ENCODE data around the gene ZBTB7C. TPM values are rescaled to one million over a fixed set of nuclear protein-coding genes. Genes with fewer than 3 reads are reported as not detected.

Gene ZBTB7C
- total RNA-seq, 1 donor from 2014 or later = 0.57 TPM

DNA sequence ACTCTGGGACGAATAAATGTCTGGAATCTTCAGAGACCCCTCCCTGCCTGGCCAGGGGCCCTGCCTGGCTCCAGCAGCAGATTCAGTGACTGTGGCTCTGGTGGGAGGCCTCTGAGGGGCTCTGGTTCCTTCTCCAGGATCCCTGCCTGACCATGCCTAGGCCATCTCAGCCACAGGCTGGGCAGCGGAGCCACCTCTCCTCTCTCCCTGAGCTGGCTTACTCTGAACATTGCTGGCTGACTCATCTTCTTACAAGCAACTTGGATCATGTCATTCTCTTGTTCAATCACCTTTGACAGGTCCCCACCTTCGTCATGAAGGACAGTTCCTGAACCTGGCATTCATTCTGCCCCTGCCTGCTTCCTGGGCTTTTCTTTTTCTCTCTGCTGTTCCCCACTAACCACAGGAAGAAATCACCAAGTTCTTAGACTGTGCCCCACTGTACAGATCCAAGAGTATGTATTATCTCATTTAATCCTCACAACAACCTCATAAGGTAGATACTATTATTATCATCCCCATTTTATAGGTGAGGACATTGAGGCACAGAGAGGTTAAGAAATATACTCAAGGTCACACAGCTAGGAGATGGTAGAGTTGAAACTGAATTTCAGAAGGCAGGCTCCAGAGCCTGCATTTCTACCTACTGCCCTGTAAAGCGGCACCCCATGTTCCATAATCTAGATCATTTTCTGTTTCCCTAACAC is 323.2 kb downstream of the ZBTB7C start:
- Mint-ChIP-seq H3K9me3 (ENCODE audit: low read depth) (no peaks in the 10 kb centered on the region), H3K36me3 (ENCODE audit: insufficient read depth) (no peaks in the 10 kb centered on the region), H3K27me3 (peaks cover 4% of the 10 kb centered on the region), H3K4me1 (ENCODE audit: low read depth) (no peaks in the 10 kb centered on the region), H3K4me3 (ENCODE audit: low read depth) (no peak overlapping the region), H3K27ac (no peak overlapping the region)
- DNase-seq (ENCODE audit: low spot score, unreplicated experiment) = no peak
- TF ChIP-seq, protein P1, sequence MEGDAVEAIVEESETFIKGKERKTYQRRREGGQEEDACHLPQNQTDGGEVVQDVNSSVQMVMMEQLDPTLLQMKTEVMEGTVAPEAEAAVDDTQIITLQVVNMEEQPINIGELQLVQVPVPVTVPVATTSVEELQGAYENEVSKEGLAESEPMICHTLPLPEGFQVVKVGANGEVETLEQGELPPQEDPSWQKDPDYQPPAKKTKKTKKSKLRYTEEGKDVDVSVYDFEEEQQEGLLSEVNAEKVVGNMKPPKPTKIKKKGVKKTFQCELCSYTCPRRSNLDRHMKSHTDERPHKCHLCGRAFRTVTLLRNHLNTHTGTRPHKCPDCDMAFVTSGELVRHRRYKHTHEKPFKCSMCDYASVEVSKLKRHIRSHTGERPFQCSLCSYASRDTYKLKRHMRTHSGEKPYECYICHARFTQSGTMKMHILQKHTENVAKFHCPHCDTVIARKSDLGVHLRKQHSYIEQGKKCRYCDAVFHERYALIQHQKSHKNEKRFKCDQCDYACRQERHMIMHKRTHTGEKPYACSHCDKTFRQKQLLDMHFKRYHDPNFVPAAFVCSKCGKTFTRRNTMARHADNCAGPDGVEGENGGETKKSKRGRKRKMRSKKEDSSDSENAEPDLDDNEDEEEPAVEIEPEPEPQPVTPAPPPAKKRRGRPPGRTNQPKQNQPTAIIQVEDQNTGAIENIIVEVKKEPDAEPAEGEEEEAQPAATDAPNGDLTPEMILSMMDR (IDR thresholded peaks at IDR 0.05; ENCODE audit: unreplicated experiment) = no peak

DNA sequence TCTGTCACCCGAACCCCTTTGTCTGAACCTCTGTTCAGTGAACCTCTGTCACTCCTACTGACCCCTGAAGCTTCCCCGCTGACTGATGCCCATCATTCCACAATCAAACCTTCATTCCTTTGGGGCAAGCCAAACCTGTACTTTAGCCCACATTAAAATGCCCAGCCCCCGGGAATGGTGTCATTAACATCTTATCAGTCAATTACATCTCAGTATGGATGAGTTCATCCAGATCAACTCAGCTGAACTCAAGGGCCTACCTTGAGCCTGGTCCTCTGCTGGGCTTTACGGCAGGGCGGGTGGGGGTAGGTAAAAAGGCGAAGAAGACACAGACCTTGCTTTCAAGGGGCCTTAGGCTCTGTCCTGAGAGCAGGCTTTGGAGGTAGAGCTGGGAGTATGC is 324.3 kb downstream of the ZBTB7C start:
- no peak overlapping the region for H3K4me3 Mint-ChIP-seq (ENCODE audit: low read depth)
- no peaks in the 10 kb centered on the region for H3K9me3 Mint-ChIP-seq (ENCODE audit: low read depth)
- TF ChIP-seq, protein P1 (IDR thresholded peaks at IDR 0.05; ENCODE audit: unreplicated experiment) = no peak
- no peak overlapping the region for H3K27ac Mint-ChIP-seq
- no peaks in the 10 kb centered on the region for H3K36me3 Mint-ChIP-seq (ENCODE audit: insufficient read depth)
- no peaks in the 10 kb centered on the region for H3K4me1 Mint-ChIP-seq (ENCODE audit: low read depth)
- no peak for DNase-seq (ENCODE audit: low spot score, unreplicated experiment)
- H3K27me3 Mint-ChIP-seq = peaks cover 8% of the 10 kb centered on the region

DNA sequence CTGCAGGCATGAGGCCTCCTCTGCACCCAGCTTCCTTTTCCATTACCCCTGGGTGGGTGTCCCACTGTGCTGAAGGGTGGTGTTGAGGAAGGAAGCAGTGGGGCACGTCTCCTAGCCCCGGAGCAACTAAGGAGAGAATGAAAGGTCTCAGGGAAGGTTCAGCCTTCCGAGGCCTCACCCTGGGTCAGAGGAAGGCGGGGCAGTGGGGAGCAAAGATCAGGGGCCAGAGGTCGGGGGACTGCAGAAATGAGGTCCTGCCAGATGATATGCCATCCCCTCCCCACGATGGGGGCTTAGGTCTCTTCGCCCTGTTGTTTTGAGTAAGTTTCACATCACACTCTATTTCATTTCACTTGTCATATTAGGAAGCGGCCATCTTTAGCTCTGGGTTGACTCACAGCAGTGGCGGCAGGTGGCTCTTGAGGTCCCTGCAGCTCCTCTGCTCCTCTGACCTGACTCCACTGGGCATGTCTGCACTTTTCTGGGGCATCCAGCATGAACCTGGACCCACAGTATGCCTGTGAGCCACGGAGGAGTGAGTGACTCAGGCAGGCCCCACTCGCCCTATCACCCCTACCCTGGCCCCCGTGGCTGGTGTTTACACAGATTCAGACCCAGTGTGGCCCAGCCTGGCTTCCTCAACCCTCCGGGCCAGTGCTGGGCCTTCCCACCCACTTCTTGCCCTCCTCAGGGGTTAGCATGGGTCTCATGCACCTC is 325.0 kb downstream of the ZBTB7C start:
- TF ChIP-seq, protein P1 (IDR thresholded peaks at IDR 0.05; ENCODE audit: unreplicated experiment) = no peak
- H3K27me3 Mint-ChIP-seq = peaks cover 8% of the 10 kb centered on the region
- H3K9me3 Mint-ChIP-seq (ENCODE audit: low read depth) = no peaks in the 10 kb centered on the region
- H3K4me3 Mint-ChIP-seq (ENCODE audit: low read depth) = no peak overlapping the region
- H3K27ac Mint-ChIP-seq = no peak overlapping the region
- no peak for DNase-seq (ENCODE audit: low spot score, unreplicated experiment)
- H3K36me3 Mint-ChIP-seq (ENCODE audit: insufficient read depth) = no peaks in the 10 kb centered on the region
- no peaks in the 10 kb centered on the region for H3K4me1 Mint-ChIP-seq (ENCODE audit: low read depth)

DNA sequence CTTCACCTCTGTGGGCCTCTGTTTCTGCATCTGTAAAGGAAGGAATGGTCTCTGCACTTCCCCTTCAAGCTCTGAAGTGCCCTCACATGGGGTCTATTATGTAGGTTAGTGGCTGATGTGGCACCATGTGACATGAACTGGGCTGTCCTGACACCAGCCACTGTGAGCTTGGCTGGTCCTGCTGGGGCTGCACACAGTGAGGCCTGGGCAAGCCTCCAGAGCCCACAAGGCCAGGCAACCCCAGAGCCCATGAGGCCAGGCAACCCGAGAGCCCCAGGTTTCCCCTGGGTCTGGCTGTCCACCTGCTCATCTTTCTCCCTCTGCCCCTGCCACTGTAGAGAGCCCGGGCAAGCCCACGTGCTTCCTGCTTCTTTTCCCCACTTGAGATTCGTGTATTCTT is 328.6 kb downstream of the ZBTB7C start:
- TF ChIP-seq, protein P1 (IDR thresholded peaks at IDR 0.05; ENCODE audit: unreplicated experiment) = no peak
- H3K9me3 Mint-ChIP-seq (ENCODE audit: low read depth) = no peaks in the 10 kb centered on the region
- no peak for DNase-seq (ENCODE audit: low spot score, unreplicated experiment)

DNA sequence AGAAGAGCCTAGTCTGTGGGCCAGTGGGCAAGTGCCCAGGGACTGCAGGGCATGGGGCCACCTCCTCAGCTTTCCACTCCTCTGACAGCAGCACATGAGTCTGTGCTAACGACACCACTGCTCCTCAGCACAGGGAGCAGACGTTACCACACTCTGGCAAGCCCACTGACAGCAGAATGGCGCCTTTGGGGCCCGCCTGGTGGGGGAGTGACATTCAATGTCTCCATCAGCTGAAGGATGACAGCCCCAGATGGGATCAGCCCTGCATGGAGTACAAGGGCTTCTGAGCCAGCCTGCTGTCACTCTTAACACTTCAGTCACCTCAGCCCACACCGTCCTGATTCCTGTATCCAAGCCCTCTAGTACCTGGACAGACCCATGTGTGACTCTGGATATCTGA is 329.3 kb downstream of the ZBTB7C start:
- Mint-ChIP-seq H3K27me3 (peaks cover 12% of the 10 kb centered on the region), H3K27ac (no peak overlapping the region), H3K4me3 (ENCODE audit: low read depth) (no peak overlapping the region), H3K9me3 (ENCODE audit: low read depth) (no peaks in the 10 kb centered on the region), H3K4me1 (ENCODE audit: low read depth) (no peaks in the 10 kb centered on the region), H3K36me3 (ENCODE audit: insufficient read depth) (no peaks in the 10 kb centered on the region)
- no peak for DNase-seq (ENCODE audit: low spot score, unreplicated experiment)
- TF ChIP-seq, protein P1 (IDR thresholded peaks at IDR 0.05; ENCODE audit: unreplicated experiment) = no peak

More for the DNA sequence above, 328.6 kb downstream of the ZBTB7C start:
- no peaks in the 10 kb centered on the region for H3K4me1 Mint-ChIP-seq (ENCODE audit: low read depth)
- H3K36me3 Mint-ChIP-seq (ENCODE audit: insufficient read depth) = no peaks in the 10 kb centered on the region
- H3K27ac Mint-ChIP-seq = no peak overlapping the region
- H3K4me3 Mint-ChIP-seq (ENCODE audit: low read depth) = no peak overlapping the region
- peaks cover 9% of the 10 kb centered on the region for H3K27me3 Mint-ChIP-seq

Measured in progenitor cell of endocrine pancreas (in vitro differentiated cells).